ENCODE measurements around the gene ESPN.

The ESPN gene

GRCh38 chr1:6499296-6499695, 74.7 kb downstream of the ESPN start:
- no peak for DNase-seq (ENCODE audit: low read depth)

- DNase-seq (ENCODE audit: low read depth): no peak
Observed at GRCh38 chr1:6500544-6501278, 76.1 kb downstream of the ESPN start.

- DNase-seq (ENCODE audit: low read depth): no peak
Observed at GRCh38 chr1:6501279-6501813, 76.8 kb downstream of the ESPN start.

GRCh38 chr1:6502000-6502891, 77.7 kb downstream of the ESPN start:
- DNase-seq (ENCODE audit: low read depth): no peak

GRCh38 chr1:6503884-6504602, 79.5 kb downstream of the ESPN start:
- DNase-seq (ENCODE audit: low read depth): no peak

GRCh38 chr1:6504887-6505286, 80.3 kb downstream of the ESPN start:
- DNase-seq (ENCODE audit: low read depth): no peak

GRCh38 chr1:6505367-6506209, 81.0 kb downstream of the ESPN start:
- no peak for DNase-seq (ENCODE audit: low read depth)

GRCh38 chr1:6506210-6507036, 81.8 kb downstream of the ESPN start:
- DNase-seq (ENCODE audit: low read depth): no peak

- DNase-seq (ENCODE audit: low read depth): no peak
Observed at GRCh38 chr1:6507037-6507428, 82.5 kb downstream of the ESPN start.

GRCh38 chr1:6507461-6507911, 82.9 kb downstream of the ESPN start:
- no peak for DNase-seq (ENCODE audit: low read depth)

- DNase-seq (ENCODE audit: low read depth): no peak
Observed at GRCh38 chr1:6508154-6508815, 83.7 kb downstream of the ESPN start.

- DNase-seq (ENCODE audit: low read depth): no peak
Observed at GRCh38 chr1:6508816-6509189, 84.2 kb downstream of the ESPN start.

GRCh38 chr1:6509220-6509918, 84.8 kb downstream of the ESPN start:
- DNase-seq (ENCODE audit: low read depth): no peak

GRCh38 chr1:6509919-6510291, 85.3 kb downstream of the ESPN start:
- no peak for DNase-seq (ENCODE audit: low read depth)

GRCh38 chr1:6510493-6510892, 85.9 kb downstream of the ESPN start:
- DNase-seq (ENCODE audit: low read depth): no peak

Measured in non-pigmented ciliary epithelial cell (primary cell).